C4-2B (cell line): ENCODE results near the gene SYNPR.
A peak's percentile ranks its signal among the peaks of the same experiment; 100 is the strongest.

Experiments used
- H3K27ac ChIP-seq: fragments of 450-650 bp; 2 replicates; pipeline ENCODE4 v1.5.1; 2017
- CTCF ChIP-seq: fragments of 450-650 bp; conservative IDR thresholded peaks from 2 replicates; pipeline ENCODE4 v1.5.1; 2017; ENCODE audit warnings: mild to moderate bottlenecking
- ZFX ChIP-seq: fragments of 450-650 bp; IDR thresholded peaks from 2 replicates; pipeline ENCODE4 v1.6.1; 2017

SYNPR gene

GRCh38 chr3:63584681-63585080, 306.6 kb downstream of the SYNPR start:
- TF ChIP-seq ZFX (no peak), CTCF (no peak)
- H3K27ac ChIP-seq = no peak overlapping the region

DNA sequence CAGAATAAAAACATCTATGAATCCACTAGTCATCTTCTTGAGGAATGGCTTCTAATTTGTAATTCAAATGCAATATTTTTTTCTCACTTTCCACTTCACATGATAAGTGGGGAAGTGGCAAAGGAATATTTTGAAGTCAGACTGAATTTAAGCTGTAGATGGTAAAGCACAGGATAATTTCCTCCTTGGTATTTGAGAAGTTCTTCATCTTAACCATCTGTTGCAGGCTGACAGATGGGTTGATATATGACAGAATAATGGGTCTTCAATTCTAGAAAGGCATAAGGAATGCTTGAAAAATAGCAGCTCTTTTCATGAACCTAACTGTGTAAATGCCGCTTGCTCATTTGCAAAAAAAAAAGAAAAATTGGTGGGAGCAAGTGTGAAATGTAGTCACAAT, 307.8 kb downstream of the SYNPR start:
- TF ChIP-seq CTCF = no peak
- no peak for TF ChIP-seq ZFX
- H3K27ac ChIP-seq = no peak overlapping the region

DNA sequence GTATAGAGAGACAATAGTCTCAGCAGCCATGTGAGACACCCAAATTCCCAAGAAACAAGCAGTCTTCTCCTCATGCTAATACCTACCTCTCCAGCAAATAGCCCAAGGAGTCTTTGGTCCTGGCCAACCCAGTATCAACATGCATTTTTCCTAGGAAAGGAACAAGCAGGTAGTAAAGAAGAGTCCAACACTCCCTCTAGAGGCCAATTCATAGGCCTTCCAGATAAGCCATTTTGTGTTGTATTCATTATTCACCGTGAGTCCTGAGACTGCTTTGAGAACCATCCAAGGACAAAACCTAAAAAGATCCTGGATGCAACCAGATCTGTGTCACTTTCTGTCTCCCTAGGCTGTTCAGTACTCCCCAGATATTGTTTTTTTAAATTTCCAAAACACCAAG, 310.8 kb downstream of the SYNPR start:
- peak; percentile 21 for TF ChIP-seq CTCF
- no peak for TF ChIP-seq ZFX
- no peak overlapping the region for H3K27ac ChIP-seq

DNA sequence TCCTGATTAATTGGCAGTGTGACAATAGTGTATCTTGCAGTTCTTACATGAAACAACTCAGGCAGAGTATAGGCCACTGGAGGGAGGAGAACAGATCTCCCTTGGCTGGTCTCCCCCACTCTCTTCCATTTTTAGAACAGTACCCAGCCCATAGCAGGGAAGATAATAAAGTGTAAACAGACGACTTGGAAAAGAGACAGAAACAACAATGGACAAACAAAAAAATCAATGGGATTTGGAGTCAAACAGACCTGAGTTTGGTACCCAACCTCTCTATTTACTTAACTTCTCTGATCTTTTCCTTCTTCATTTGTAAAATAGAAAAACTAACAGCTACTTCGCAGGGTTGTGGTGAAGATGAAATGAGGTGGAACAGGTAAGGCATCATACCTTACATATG, 315.7 kb downstream of the SYNPR start:
- TF ChIP-seq ZFX (no peak), CTCF (no peak)
- no peak overlapping the region for H3K27ac ChIP-seq

DNA sequence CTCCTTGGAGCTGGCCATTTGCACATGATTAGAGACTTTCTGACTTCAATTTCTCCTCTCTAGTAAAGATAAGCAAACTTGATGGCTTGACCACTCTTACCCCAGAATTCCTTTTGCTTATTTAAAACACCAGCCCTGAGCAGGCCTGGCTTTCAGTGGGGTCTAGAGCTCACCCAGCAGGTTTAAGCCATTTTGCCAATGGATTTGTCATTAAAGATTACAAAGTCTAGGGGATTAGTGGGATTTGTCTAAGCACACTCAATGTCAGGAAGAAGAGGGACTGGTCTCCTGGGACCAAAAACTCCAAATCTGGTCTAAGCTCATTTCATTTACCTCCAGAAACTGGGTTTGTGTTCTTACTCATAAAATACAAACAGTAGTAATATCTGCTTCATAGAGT, 317.1 kb downstream of the SYNPR start:
- TF ChIP-seq CTCF = no peak
- no peak for TF ChIP-seq ZFX
- H3K27ac ChIP-seq = no peak overlapping the region

GRCh38 chr3:63597019-63597418, 318.9 kb downstream of the SYNPR start:
- TF ChIP-seq ZFX = no peak
- TF ChIP-seq CTCF = no peak
- H3K27ac ChIP-seq = no peak overlapping the region

DNA sequence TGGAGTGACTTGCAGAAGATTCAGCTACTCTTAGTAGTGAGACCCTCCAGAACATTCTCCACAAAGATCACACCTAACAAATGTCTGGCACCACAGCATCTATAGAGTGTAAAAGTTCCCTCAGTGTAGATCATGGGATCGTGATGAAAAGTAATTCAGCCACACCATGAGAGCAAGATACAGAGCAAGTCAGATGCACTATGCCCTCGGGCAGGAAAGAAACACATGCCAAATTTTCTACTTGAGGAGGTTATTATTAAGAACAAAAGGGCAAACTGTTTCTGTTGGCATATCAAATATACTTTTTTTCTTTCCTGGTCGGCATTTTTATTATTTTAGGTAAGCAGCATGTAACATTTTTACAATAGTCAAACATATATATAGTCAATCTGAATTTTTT, 329.6 kb downstream of the SYNPR start:
- no peak overlapping the region for H3K27ac ChIP-seq
- TF ChIP-seq CTCF (no peak), ZFX (no peak)

- H3K27ac ChIP-seq = no peak overlapping the region
- TF ChIP-seq CTCF (no peak), ZFX (no peak)
Measured at GRCh38 chr3:63609408-63609807, 331.3 kb downstream of the SYNPR start.
